Lower leg skin (tissue), 4 donors: ENCODE measurements around the gene TBP. TPM values are rescaled to one million over a fixed set of nuclear protein-coding genes. Genes with fewer than 3 reads are reported as not detected.

Source experiments
- DNase-seq, 2 donors: peaks; one replicate each; pipeline ENCODE4 v3.0.0-alpha.2; 2019; ENCODE audit warnings: low spot score in 2 of 2
- H3K4me3 ChIP-seq: fragments of 200-600 bp; sonication (generic); 2 replicates; pipeline ENCODE4 v1.5.1; 2017; ENCODE audit warnings: mild to moderate bottlenecking, low read depth; ENCODE audit not compliant: poor library complexity, severe bottlenecking
- POLR2A ChIP-seq, 2 donors: fragments of 450-650 bp; IDR thresholded peaks; one replicate each; pipeline ENCODE4 v1.6.1; 2016 to 2017; ENCODE audit warnings: antibody characterized with exemption in 2 of 2, mild to moderate bottlenecking in 1 of 2, moderate library complexity in 1 of 2
- WGBS, 2 donors: methylation state at CpG; one replicate each; pipeline ENCODE4 v1.1.5; 2018; 5-methylcytosine and 5-hydroxymethylcytosine counted together
- intact Hi-C: fragments of 100-400 bp; cut with DNase I; formaldehyde crosslinking; loops from one replicate; pipeline ENCODE4 v1.15.0; 2023; ENCODE audit warnings: low total_unique reads
- total RNA-seq, 4 donors: library from RNA; depleted of rRNA; stranded (reverse); fragments of >200 nt; gene quantifications; one replicate each; pipeline ENCODE4 v1.1.0, GENCODE V29; 2016
- TF ChIP-seq, protein P1 (sequence below), 3 donors: fragments of 450-650 bp; IDR thresholded peaks; one replicate each; pipeline ENCODE4 v1.5.1; 2016; ENCODE audit warnings: antibody characterized with exemption in 3 of 3, mild to moderate bottlenecking in 3 of 3, moderate library complexity in 2 of 3

The TBP gene
- total RNA-seq, 4 donors from 2014 or later = 12.8 to 17.4 (median 14.2) TPM

DNA sequence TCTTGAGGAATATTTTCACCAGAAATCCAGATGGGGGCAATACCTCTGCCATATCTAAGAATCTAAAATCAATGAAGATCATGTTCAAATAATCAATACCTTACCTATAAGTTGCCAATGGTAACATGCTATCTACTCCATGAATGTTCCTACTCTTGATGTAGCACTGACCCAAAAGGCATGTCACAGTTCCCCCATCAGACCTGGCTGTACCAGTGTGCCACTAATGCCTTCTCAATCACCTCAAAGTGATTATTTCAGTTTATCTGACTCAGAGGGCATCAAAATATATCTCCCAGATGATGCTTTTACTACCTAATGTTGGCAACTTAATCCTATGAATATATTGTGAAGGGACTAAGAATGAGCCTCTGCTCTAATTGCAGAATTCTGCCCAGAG lies 24.7 kb downstream of the TBP start:
- no peak overlapping the region for H3K4me3 ChIP-seq
- intact Hi-C loops = no loop called here
- TF ChIP-seq, protein P1, sequence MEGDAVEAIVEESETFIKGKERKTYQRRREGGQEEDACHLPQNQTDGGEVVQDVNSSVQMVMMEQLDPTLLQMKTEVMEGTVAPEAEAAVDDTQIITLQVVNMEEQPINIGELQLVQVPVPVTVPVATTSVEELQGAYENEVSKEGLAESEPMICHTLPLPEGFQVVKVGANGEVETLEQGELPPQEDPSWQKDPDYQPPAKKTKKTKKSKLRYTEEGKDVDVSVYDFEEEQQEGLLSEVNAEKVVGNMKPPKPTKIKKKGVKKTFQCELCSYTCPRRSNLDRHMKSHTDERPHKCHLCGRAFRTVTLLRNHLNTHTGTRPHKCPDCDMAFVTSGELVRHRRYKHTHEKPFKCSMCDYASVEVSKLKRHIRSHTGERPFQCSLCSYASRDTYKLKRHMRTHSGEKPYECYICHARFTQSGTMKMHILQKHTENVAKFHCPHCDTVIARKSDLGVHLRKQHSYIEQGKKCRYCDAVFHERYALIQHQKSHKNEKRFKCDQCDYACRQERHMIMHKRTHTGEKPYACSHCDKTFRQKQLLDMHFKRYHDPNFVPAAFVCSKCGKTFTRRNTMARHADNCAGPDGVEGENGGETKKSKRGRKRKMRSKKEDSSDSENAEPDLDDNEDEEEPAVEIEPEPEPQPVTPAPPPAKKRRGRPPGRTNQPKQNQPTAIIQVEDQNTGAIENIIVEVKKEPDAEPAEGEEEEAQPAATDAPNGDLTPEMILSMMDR (IDR thresholded peaks at IDR 0.05) = no peak
- TF ChIP-seq POLR2A (IDR thresholded peaks at IDR 0.05) = no peak
- DNase-seq = no peak

DNA sequence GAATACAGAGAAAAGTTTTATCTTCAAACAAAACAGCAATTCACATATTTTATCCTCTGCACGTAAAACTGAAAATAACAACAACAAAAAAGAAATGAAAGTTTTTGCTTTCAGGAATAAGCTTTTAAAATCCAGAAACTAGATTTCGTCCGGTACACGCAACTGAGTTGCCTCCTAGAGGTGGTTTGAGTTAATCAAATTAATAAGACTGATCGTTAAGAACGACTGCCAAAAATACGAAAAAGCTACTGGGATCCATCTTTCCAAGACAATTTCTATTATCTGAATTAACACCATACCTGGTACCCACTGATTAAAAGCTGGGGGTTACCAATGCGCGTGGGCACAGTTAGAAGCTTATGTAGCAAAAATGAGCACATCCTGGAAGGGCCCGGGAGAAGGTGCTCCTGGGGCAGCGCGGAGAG lies 29.6 kb downstream of the TBP start:
- intact Hi-C loops = no loop called here
- TF ChIP-seq POLR2A (IDR thresholded peaks at IDR 0.05) = no peak
- TF ChIP-seq, protein P1 (IDR thresholded peaks at IDR 0.05) = no peak
- 0 to 1% methylated on average over 12 of the region's 12 CpGs for WGBS, 2 donors
- H3K4me3 ChIP-seq = peak overlapping the region; percentile 96
- no peak for DNase-seq

DNA sequence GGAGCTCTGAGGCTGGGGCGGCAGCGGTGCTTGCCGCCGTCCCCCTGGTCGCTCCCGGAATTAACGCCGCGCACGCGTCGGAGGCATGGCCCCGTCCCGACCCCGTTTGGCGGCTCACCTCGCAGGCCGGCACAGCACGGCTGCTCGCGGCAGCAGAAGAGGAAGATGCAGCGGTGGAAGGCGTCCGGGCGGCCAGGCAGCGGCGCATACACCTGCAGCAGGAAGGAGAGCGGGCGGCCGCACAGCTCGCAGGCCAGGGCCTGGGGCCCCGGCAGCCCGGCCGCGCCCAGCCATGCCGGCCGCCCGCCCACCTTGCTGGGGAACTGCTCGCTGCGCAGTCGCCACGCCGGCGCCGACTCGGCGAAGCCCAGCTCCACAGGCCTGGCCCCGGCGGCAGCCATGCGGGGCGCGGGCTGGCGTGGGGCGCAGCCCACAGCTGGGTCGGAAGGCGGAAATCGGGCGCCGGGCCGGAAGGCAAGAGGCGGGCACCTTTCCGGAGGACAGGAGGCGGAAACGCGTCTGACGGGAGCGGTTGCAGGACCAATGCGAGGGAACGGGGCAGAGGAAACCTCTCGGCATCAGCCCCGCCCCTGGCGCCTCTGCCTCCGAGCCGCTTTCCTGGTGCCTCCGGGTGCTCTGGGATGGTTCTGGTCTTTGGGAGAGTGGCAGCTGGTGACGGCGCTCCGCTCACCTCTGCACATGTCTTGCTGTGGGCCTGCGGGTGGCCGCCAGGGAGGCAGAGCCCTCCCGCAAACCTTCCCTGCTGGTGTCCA lies 30.2 kb downstream of the TBP start, which contains the start of gene PDCD2:
PDCD2 (minus strand) TSS at position 457 of the 773 bp plus-strand sequence; CDS start at position 401, 56 bp downstream.
- H3K4me3 ChIP-seq = peak within 1 kb of the TSS; percentile 96
- 0 to 1% methylated on average over 41 to 75 of the region's 81 CpGs for WGBS, 2 donors
- DNase-seq = peak; percentile 90 to 98
- TF ChIP-seq, protein P1 (IDR thresholded peaks at IDR 0.05) = no peak
- TF ChIP-seq POLR2A (IDR thresholded peaks at IDR 0.05) = no peak
- intact Hi-C loops = no loop called here

DNA sequence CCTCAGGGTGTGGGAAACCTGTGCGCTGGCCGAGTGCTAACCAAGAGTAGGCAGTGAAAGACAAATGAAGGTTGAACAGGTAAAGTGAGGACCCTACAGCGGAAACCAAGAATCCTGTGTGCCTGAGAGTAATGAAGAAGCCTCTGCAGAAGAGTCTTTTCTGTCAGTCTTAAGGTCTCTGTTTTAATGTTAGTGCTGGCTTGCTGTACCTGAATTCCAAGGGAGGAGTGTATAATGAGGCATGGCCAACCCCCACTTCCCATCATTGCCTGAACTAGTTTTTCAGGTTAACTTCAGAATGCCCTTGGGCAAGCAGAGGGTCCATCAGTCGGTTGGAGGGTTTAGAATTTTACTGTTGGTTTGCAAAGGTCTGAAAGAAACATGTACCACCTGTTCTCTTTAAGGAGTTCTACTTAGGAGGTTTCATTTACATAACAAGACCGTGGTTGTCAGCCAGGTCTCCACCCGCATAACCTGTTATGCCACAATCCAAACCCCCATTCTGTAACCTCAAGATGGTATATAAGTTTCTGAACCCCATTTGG lies 30.9 kb downstream of the TBP start:
- 5 to 7% methylated on average over 6 of the region's 6 CpGs for WGBS, 2 donors
- DNase-seq = peak in 1 of 2 donors; percentile 16
- intact Hi-C loops = no loop called here

DNA sequence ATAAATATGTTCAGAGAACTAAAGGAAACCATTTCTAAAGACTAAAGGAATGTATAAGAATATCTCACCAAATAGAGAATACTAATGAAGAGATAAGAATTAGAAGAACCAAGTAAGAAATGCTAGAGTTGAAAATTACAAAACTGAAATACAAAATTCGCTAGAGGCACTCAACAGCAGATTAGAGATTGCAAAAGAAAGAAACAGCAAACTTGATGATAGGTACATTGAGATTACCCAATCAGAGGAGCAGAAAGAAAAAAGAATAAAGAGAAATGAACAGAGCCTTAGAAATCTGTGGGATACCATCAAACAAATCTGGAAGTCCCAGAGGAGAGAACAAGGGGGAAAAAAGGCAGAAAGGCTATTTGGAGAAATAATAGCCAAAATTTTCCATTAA lies 36.6 kb downstream of the TBP start:
- intact Hi-C loops = no loop called here
- no peak overlapping the region for H3K4me3 ChIP-seq
- WGBS, 2 donors = 80 to 92% methylated on average over 1 of the region's 1 CpG
- TF ChIP-seq, protein P1 (IDR thresholded peaks at IDR 0.05) = no peak
- no peak for TF ChIP-seq POLR2A (IDR thresholded peaks at IDR 0.05)
- no peak for DNase-seq

More for the DNA sequence above, 30.9 kb downstream of the TBP start:
- H3K4me3 ChIP-seq = peak overlapping the region; percentile 96
- TF ChIP-seq POLR2A (IDR thresholded peaks at IDR 0.05) = no peak
- TF ChIP-seq, protein P1 (IDR thresholded peaks at IDR 0.05) = no peak
